ENCODE data around the gene C2orf76. TPM values are rescaled to one million over a fixed set of nuclear protein-coding genes. Genes with fewer than 3 reads are reported as not detected.

C2orf76 gene
- total RNA-seq, 4 donors from 2014 or later, result 8.7 to 14.6 (median 11.2) TPM

GRCh38 chr2:119372778-119373568 lies 6.3 kb upstream of the C2orf76 start:
- intact Hi-C loops (cut with DNase I), result no loop called here
- Histone ChIP-seq H3K27ac (replicated peaks in 1 of 4) (no peak overlapping the region), H3K27me3 (no peaks in the 10 kb centered on the region), H3K4me3 (no peak overlapping the region), H3K9me3 (peaks cover 0 to 8% (median 0%) of the 10 kb centered on the region in 4 donors), H3K4me1 (peaks cover 7 to 19% (median 9%) of the 10 kb centered on the region in 4 donors), H3K36me3 (peaks cover 38 to 68% (median 61%) of the 10 kb centered on the region in 4 donors)
- DNase-seq (ENCODE audit: extremely low spot score), result peak; percentile 50
- WGBS, result 92% methylated on average over 4 of the region's 7 CpGs
- no peak for TF ChIP-seq CTCF (IDR thresholded peaks at IDR 0.05)
- no peak for TF ChIP-seq POLR2A (IDR thresholded peaks at IDR 0.05; ENCODE audit: low read depth)
- no peak for TF ChIP-seq EP300 (IDR thresholded peaks at IDR 0.05)
- TF ChIP-seq POLR2AphosphoS5 (IDR thresholded peaks at IDR 0.05), result no peak

- H3K9me3 ChIP-seq, result peaks cover 0 to 8% (median 0%) of the 10 kb centered on the region in 4 donors
- no peak for TF ChIP-seq POLR2AphosphoS5 (IDR thresholded peaks at IDR 0.05)
- peak; percentile 24 for DNase-seq (ENCODE audit: extremely low spot score)
- intact Hi-C loops (cut with DNase I), result no loop called here
- H3K27ac ChIP-seq (replicated peaks in 1 of 4), result peak overlapping the region in 1 of 4 donors; percentile 31
- no peak overlapping the region for H3K4me3 ChIP-seq
- H3K36me3 ChIP-seq, result peaks cover 38 to 68% (median 61%) of the 10 kb centered on the region in 4 donors
- no peaks in the 10 kb centered on the region for H3K27me3 ChIP-seq
- H3K4me1 ChIP-seq, result peaks cover 14 to 23% (median 16%) of the 10 kb centered on the region in 4 donors
- WGBS, result 90% methylated on average over 6 of the region's 6 CpGs
Observed at GRCh38 chr2:119371111-119371510, 4.5 kb upstream of the C2orf76 start.

- TF ChIP-seq POLR2AphosphoS5 (IDR thresholded peaks at IDR 0.05) (no peak), CTCF (IDR thresholded peaks at IDR 0.05) (no peak), POLR2A (IDR thresholded peaks at IDR 0.05; ENCODE audit: low read depth) (no peak)
- Histone ChIP-seq H3K4me3 (no peak overlapping the region), H3K36me3 (peaks cover 38 to 67% (median 61%) of the 10 kb centered on the region in 4 donors), H3K4me1 (peaks cover 26 to 35% (median 29%) of the 10 kb centered on the region in 4 donors), H3K27me3 (no peaks in the 10 kb centered on the region), H3K27ac (replicated peaks in 1 of 4) (no peak overlapping the region), H3K9me3 (peaks cover 0 to 8% (median 0%) of the 10 kb centered on the region in 4 donors)
- intact Hi-C loops (cut with DNase I), result no loop called here
- DNase-seq (ENCODE audit: extremely low spot score), result peak; percentile 17
- WGBS, result 90% methylated on average over 6 of the region's 6 CpGs
Observed at GRCh38 chr2:119369845-119370244, 3.2 kb upstream of the C2orf76 start.

GRCh38 chr2:119367472-119368099 lies 952 bp upstream of the C2orf76 start:
- H3K9me3 ChIP-seq, result no peaks in the 10 kb centered on the region
- H3K4me3 ChIP-seq, result peak overlapping the region; percentile 71 to 83 (median 78)
- H3K4me1 ChIP-seq, result peaks cover 32 to 38% (median 34%) of the 10 kb centered on the region in 4 donors
- intact Hi-C loops (cut with DNase I), result no loop called here
- TF ChIP-seq POLR2A (IDR thresholded peaks at IDR 0.05; ENCODE audit: low read depth), result no peak
- no peak for TF ChIP-seq EP300 (IDR thresholded peaks at IDR 0.05)
- TF ChIP-seq CTCF (IDR thresholded peaks at IDR 0.05), result no peak
- WGBS, result 55% methylated on average over 3 of the region's 32 CpGs
- H3K27ac ChIP-seq (replicated peaks in 1 of 4), result peak overlapping the region; percentile 85 to 89 (median 88)
- H3K27me3 ChIP-seq, result no peaks in the 10 kb centered on the region
- peaks cover 25 to 45% (median 43%) of the 10 kb centered on the region in 4 donors for H3K36me3 ChIP-seq
- DNase-seq (ENCODE audit: extremely low spot score), result peak; percentile 87

- WGBS, result 3% methylated on average over 17 of the region's 17 CpGs
- peak overlapping the region; percentile 85 to 89 (median 88) for H3K27ac ChIP-seq (replicated peaks in 1 of 4)
- no peak for DNase-seq (ENCODE audit: extremely low spot score)
- H3K9me3 ChIP-seq, result no peaks in the 10 kb centered on the region
- TF ChIP-seq EP300 (IDR thresholded peaks at IDR 0.05), result no peak
- TF ChIP-seq CTCF (IDR thresholded peaks at IDR 0.05), result no peak
- TF ChIP-seq POLR2A (IDR thresholded peaks at IDR 0.05; ENCODE audit: low read depth), result no peak
- TF ChIP-seq POLR2AphosphoS5 (IDR thresholded peaks at IDR 0.05), result no peak
- intact Hi-C loops (cut with DNase I), result no loop called here
- H3K4me1 ChIP-seq, result peaks cover 32 to 38% (median 34%) of the 10 kb centered on the region in 4 donors
- no peaks in the 10 kb centered on the region for H3K27me3 ChIP-seq
- peak overlapping the region; percentile 71 to 83 (median 78) for H3K4me3 ChIP-seq
- H3K36me3 ChIP-seq, result peaks cover 14 to 31% (median 30%) of the 10 kb centered on the region in 4 donors
Observed at GRCh38 chr2:119366161-119366648, 429 bp downstream of the C2orf76 start.

Data from esophagus muscularis mucosa (tissue), 4 donors.